Bronchial epithelial cell (primary cell): ENCODE results near the gene ABI3. TPM values are rescaled to one million over a fixed set of nuclear protein-coding genes. Genes with fewer than 3 reads are reported as not detected.

ENCODE experiments used
- DNase-seq: peaks from one replicate; pipeline ENCODE4 v3.0.0-alpha.2; 2010; ENCODE audit warnings: low read depth
- FAIRE-seq: peaks from 2 replicates; lab custom pipeline; 2011; peaks lifted over from hg19 to GRCh38; lab: Jason Lieb, UNC
- H3K27me3 ChIP-seq: 2 replicates; pipeline ENCODE4 v1.5.1; 2011; ENCODE audit warnings: low read length; ENCODE audit not compliant: control insufficient read depth, insufficient read depth
- H3K36me3 ChIP-seq: 2 replicates; pipeline ENCODE4 v1.5.1; 2011; ENCODE audit warnings: low read length; ENCODE audit not compliant: control insufficient read depth, insufficient read depth
- H3K4me3 ChIP-seq: 2 replicates; pipeline ENCODE4 v1.5.1; 2011; ENCODE audit warnings: mild to moderate bottlenecking, low read depth, low read length, control low read depth
- total RNA-seq: library from RNA; depleted of rRNA; stranded (reverse); fragments of >200 nt; gene quantifications from 2 replicates; pipeline ENCODE4 v1.2.1, GENCODE V29; 2014
- TF ChIP-seq, protein P1 (sequence below): IDR thresholded peaks from 2 replicates; pipeline ENCODE4 v1.5.1; 2011; ENCODE audit warnings: mild to moderate bottlenecking, moderate library complexity, low read length, control low read depth, inconsistent platforms; ENCODE audit not compliant: insufficient read depth, severe bottlenecking

Gene ABI3
- total RNA-seq, 1 donor from 2014 or later, result not detected

DNA sequence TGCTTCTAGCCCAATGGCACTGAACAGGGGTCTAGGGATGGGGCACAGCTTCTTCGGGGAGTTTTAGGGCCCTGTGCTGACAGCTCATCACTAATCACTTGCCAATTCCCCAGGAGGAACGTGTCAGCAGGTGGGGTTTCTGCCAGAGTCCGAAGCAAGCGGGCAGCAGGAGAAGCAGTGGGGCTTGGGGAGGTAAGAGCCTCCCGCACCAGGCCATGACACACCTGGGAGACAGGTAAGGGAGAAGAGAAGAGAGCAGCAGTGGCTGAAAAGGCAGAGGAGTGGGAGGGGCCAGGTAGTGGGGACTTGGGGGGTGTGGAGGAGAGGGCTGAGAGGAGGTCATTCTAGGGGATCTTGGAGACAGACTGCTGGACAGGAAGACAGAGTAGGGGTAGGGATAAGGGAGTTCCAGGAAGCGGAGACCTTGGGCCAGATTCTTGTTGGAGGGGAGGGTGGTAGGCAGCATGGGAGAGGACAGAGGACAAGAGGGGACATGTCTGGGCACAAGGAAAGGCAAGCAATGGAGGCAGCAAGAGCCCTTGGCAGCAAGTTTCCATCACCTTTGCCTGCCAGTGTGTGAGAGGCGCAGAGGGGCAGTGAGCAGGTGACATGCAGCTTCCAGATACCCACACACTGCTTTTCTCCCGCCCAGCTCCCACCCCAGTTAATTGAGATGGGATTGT, 15.2 kb downstream of the ABI3 start:
- no peak overlapping the region for H3K4me3 ChIP-seq
- TF ChIP-seq, protein P1, sequence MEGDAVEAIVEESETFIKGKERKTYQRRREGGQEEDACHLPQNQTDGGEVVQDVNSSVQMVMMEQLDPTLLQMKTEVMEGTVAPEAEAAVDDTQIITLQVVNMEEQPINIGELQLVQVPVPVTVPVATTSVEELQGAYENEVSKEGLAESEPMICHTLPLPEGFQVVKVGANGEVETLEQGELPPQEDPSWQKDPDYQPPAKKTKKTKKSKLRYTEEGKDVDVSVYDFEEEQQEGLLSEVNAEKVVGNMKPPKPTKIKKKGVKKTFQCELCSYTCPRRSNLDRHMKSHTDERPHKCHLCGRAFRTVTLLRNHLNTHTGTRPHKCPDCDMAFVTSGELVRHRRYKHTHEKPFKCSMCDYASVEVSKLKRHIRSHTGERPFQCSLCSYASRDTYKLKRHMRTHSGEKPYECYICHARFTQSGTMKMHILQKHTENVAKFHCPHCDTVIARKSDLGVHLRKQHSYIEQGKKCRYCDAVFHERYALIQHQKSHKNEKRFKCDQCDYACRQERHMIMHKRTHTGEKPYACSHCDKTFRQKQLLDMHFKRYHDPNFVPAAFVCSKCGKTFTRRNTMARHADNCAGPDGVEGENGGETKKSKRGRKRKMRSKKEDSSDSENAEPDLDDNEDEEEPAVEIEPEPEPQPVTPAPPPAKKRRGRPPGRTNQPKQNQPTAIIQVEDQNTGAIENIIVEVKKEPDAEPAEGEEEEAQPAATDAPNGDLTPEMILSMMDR, result no peak
- no peak for DNase-seq
- no peaks in the 10 kb centered on the region for H3K36me3 ChIP-seq
- no peak for FAIRE-seq
- H3K27me3 ChIP-seq, result peaks cover 38% of the 10 kb centered on the region

GRCh38 chr17:49226771-49227435, 16.4 kb downstream of the ABI3 start:
- H3K36me3 ChIP-seq, result no peaks in the 10 kb centered on the region
- FAIRE-seq, result no peak
- H3K4me3 ChIP-seq, result no peak overlapping the region
- no peak for DNase-seq
- peaks cover 36% of the 10 kb centered on the region for H3K27me3 ChIP-seq
- TF ChIP-seq, protein P1, result no peak

DNA sequence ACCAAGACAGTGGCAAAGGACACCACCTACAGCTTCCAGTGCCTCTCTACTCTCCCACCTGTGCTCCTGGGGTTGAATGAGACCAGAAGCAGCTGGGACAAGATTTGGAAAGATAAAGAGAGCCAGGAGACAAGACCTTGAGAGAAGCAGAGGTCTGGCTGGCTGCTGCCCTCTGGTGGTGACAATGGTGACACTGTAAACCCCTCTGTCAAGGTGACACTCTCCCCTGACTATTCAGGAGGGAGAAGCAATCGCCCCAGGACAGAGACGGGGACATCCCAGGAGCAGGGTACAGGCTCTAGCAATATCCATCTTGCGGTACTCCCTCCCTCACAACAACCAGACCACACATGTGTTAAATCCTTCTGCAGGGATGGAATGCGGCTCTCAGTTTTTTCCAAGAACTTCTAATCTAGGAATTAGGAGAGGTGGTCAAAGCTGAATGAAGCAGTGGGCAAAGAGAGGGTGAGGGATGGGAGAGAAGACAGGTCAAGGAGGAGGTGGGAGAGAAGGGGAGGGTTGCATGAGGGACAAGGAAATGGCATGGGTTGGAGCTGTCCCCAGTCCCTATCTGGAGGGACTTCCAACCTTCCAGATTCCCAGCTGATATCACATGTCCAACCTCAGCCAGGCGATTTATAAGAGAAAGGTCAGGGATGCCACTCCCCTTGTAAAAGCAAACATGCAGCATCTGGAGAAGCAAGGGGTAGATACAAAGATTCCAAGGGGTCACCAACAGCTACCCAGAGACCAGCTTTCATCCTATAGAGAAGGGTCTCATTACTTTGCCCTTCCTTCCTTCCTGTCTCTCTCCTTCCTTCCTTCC, 17.1 kb downstream of the ABI3 start:
- Histone ChIP-seq H3K36me3 (no peaks in the 10 kb centered on the region), H3K27me3 (peaks cover 31% of the 10 kb centered on the region), H3K4me3 (no peak overlapping the region)
- TF ChIP-seq, protein P1, result peak; percentile 91
- DNase-seq, result peak; percentile 49
- no peak for FAIRE-seq

- no peak for FAIRE-seq
- DNase-seq, result no peak
- Histone ChIP-seq H3K36me3 (no peaks in the 10 kb centered on the region), H3K27me3 (peaks cover 19% of the 10 kb centered on the region), H3K4me3 (no peak overlapping the region)
- TF ChIP-seq, protein P1, result no peak
These were observed 18.7 kb downstream of the ABI3 start for GRCh38 chr17:49229076-49229804.

DNA sequence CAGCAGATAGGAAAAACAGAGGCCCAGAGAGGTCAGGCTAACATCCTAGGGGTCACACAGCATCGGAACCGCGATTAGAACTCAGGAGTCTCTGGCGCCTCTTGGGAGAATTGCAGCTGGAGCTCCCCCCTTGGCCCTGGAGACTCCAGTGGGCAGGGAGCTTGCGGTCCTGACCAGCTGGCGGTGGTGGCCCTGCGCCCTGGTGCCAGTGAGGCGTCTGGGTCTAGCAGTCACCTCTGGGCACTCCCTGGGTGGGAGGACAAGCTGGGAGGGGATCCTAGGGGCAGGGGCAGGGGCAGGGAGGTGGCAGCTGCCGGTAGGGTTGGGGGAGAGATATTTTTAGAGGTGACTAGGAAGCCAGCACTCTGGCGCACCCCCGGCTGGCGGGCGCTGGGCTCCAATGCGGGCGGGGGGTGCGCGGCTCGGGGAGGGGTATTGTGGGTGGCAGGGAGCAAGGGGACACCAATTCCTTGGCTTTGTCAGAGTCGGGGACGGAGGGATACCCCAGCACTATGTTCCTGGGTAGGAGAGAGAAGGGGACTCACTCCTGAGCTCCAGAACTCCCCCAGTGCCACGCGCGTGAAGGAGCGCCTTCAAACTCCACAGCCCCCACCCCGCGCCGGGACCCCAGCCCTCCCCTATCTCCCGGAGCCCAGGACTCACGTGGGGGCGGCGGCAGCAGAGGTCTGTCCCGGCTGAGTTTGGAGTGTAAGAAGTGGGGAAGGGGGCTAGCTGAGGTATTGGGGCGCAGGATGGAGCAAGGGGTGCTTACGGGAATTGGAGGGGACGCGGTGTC, 19.5 kb downstream of the ABI3 start:
- TF ChIP-seq, protein P1, result no peak
- no peak for FAIRE-seq
- Histone ChIP-seq H3K4me3 (peak overlapping the region; percentile 41), H3K27me3 (peaks cover 11% of the 10 kb centered on the region), H3K36me3 (no peaks in the 10 kb centered on the region)
- DNase-seq, result no peak
